Measurements from ENCODE around the gene CYP1A2. TPM values are rescaled to one million over a fixed set of nuclear protein-coding genes. Genes with fewer than 3 reads are reported as not detected.
"Not testable (repeated sequence)": the region's sequence is repeated elsewhere in the genome, so short reads cannot be mapped to it uniquely, and the experiment has no call there.

The CYP1A2 gene
- total RNA-seq, 2 experiments from 2014 or later = not detected

DNA sequence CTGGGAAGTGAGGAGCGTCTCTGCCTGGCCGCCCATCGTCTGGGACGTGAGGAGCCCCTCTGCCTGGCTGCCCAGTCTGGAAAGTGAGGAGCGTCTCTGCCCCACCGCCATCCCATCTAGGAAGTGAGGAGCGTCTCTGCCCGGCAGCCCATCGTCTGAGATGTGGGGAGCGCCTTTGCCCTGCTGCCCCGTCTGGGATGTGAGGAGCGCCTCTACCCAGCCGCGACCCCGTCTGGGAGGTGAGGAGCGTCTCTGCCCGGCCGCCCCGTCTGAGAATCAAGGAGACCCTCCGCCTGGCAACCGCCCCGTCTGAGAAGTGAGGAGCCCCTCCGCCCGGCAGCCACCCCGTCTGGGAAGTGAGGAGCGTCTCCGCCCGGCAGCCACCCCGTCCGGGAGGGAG is 19.9 kb upstream of the CYP1A2 start:
- H3K27ac ChIP-seq (ENCODE audit: low read depth, low read length, poor library complexity, severe bottlenecking); intact Hi-C loops (cut with micrococcal nuclease; ENCODE audit: unreplicated experiment); H3K79me2 ChIP-seq (ENCODE audit: insufficient read depth, low read depth, low read length); H3K9me3 ChIP-seq (ENCODE audit: low read length); H3K4me3 ChIP-seq (ENCODE audit: low read depth, low read length, poor library complexity, severe bottlenecking); H3K4me2 ChIP-seq (ENCODE audit: low read length); POLR2A ChIA-PET; DNase-seq (ENCODE audit: low spot score); H3K4me1 ChIP-seq (ENCODE audit: insufficient read depth, low read length, poor library complexity, severe bottlenecking); H2AFZ ChIP-seq (ENCODE audit: low read length); BruUV-seq (replicated peaks); H3K36me3 ChIP-seq (ENCODE audit: insufficient read depth, low read length); H3K9me2 ChIP-seq (ENCODE audit: insufficient read depth, low read length); H4K20me1 ChIP-seq (ENCODE audit: insufficient read depth, low read length); CTCF ChIA-PET (ENCODE audit: unreplicated experiment): not testable (repeated sequence)

DNA sequence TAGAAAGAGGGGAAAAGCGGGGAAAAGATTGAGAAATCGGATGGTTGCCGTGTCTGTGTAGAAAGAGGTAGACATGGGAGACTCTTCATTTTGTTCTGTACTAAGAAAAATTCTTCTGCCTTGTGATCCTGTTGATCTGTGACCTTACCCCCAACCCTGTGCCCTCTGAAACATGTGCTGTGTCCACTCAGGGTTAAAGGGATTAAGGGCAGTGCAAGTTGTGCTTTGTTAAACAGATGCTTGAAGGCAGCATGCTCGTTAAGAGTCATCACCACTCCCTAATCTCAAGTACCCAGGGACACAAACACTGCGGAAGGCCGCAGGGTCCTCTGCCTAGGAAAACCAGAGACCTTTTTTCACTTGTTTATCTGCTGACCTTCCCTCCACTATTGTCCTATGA is 19.3 kb upstream of the CYP1A2 start:
- H3K79me2 ChIP-seq (ENCODE audit: insufficient read depth, low read depth, low read length); BruUV-seq (replicated peaks); H4K20me1 ChIP-seq (ENCODE audit: insufficient read depth, low read length); H3K27ac ChIP-seq (ENCODE audit: low read depth, low read length, poor library complexity, severe bottlenecking); H3K4me2 ChIP-seq (ENCODE audit: low read length); DNase-seq (ENCODE audit: low spot score); H3K9me3 ChIP-seq (ENCODE audit: low read length); H3K4me1 ChIP-seq (ENCODE audit: insufficient read depth, low read length, poor library complexity, severe bottlenecking); intact Hi-C loops (cut with micrococcal nuclease; ENCODE audit: unreplicated experiment); H3K36me3 ChIP-seq (ENCODE audit: insufficient read depth, low read length); H2AFZ ChIP-seq (ENCODE audit: low read length); H3K9me2 ChIP-seq (ENCODE audit: insufficient read depth, low read length); H3K4me3 ChIP-seq (ENCODE audit: low read depth, low read length, poor library complexity, severe bottlenecking); POLR2A ChIA-PET; CTCF ChIA-PET (ENCODE audit: unreplicated experiment): not testable (repeated sequence)

DNA sequence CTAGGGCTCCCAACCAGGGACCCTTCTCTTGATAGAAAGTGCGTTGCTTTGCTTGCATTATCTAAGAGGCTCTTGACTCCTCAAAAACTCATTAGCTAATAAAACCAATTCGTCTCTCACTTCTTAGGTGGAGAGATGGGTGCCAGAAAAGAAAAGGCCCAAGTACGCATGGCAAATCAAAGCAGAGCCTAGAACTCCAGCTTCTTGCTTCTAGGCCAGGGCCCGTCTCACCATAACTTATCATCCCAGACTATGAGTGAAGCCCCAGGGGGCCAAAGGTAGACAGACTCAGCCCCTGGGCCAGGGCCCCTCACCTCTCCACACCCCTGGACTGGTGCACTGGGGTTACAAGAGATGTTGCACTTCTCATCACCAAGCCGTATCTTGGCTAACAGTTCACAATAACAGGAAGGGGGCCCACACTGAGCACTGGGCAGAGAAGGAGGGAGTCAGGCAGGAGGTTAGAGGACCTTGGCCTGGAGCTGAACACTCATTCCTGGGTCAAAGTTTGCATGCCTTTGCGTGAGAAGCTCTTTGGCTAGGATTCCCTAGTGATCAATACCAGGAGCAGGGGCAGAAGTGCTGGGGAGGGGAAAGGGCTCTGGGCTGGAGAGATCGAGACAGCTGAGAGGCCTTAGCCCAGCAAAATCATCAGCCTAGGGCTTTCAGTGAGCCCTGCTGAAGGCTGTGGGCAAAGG is 17.9 kb upstream of the CYP1A2 start:
- Histone ChIP-seq H3K4me1 (ENCODE audit: insufficient read depth, low read length, poor library complexity, severe bottlenecking) (no peaks in the 10 kb centered on the region), H3K36me3 (ENCODE audit: insufficient read depth, low read length) (no peaks in the 10 kb centered on the region), H3K79me2 (ENCODE audit: insufficient read depth, low read depth, low read length) (no peaks in the 10 kb centered on the region), H2AFZ (ENCODE audit: low read length) (no peak overlapping the region), H3K9me3 (ENCODE audit: low read length) (no peaks in the 10 kb centered on the region), H3K9me2 (ENCODE audit: insufficient read depth, low read length) (no peaks in the 10 kb centered on the region), H3K4me2 (ENCODE audit: low read length) (no peak overlapping the region), H3K27ac (ENCODE audit: low read depth, low read length, poor library complexity, severe bottlenecking) (no peak overlapping the region), H4K20me1 (ENCODE audit: insufficient read depth, low read length) (no peaks in the 10 kb centered on the region; the same call in 1 of the 2 replicates), H3K4me3 (ENCODE audit: low read depth, low read length, poor library complexity, severe bottlenecking) (no peak overlapping the region)
- intact Hi-C loops (cut with micrococcal nuclease; ENCODE audit: unreplicated experiment) = no loop called here
- CTCF ChIA-PET (ENCODE audit: unreplicated experiment) = interaction anchor here (0.5 kb wide), 1 partner anchor 27 kb away, joined by 3 read pairs; no protein-coding TSS in a partner anchor
- no peak for DNase-seq (ENCODE audit: low spot score)
- no TSS peak for BruUV-seq (replicated peaks)
- POLR2A ChIA-PET = no interaction called here
- no peak for TF ChIP-seq EZH2phosphoT487 (IDR thresholded peaks at IDR 0.05; ENCODE audit: borderline replicate concordance, low read depth, low read length)
- TF ChIP-seq, protein P1, sequence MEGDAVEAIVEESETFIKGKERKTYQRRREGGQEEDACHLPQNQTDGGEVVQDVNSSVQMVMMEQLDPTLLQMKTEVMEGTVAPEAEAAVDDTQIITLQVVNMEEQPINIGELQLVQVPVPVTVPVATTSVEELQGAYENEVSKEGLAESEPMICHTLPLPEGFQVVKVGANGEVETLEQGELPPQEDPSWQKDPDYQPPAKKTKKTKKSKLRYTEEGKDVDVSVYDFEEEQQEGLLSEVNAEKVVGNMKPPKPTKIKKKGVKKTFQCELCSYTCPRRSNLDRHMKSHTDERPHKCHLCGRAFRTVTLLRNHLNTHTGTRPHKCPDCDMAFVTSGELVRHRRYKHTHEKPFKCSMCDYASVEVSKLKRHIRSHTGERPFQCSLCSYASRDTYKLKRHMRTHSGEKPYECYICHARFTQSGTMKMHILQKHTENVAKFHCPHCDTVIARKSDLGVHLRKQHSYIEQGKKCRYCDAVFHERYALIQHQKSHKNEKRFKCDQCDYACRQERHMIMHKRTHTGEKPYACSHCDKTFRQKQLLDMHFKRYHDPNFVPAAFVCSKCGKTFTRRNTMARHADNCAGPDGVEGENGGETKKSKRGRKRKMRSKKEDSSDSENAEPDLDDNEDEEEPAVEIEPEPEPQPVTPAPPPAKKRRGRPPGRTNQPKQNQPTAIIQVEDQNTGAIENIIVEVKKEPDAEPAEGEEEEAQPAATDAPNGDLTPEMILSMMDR (conservative IDR thresholded peaks at IDR 0.05; ENCODE audit: low read length) = no peak

DNA sequence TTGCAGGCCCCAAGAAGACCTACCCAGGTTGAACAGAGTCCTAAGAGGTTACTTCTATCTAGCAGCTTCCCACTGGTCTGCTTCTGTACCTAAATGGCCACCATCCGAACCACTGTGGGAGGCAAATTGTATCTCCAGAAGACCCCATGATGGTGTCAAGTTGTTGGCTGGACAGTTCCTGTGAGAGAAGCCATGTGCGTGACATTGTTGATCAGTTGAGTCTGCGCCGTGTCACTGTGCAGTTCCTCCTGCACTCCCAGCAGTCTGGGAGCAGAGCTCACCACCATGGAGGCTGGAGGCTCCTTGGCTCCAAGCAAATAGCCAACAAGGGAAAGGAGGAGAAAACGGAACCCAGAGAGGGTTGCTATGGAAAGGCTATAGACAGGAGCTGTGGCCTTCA is 15.8 kb upstream of the CYP1A2 start:
- TF ChIP-seq, protein P1 (conservative IDR thresholded peaks at IDR 0.05; ENCODE audit: low read length) = no peak
- TF ChIP-seq EZH2phosphoT487 (IDR thresholded peaks at IDR 0.05; ENCODE audit: borderline replicate concordance, low read depth, low read length) = no peak

More for the DNA sequence above, 15.8 kb upstream of the CYP1A2 start:
- Histone ChIP-seq H3K4me1 (ENCODE audit: insufficient read depth, low read length, poor library complexity, severe bottlenecking) (no peaks in the 10 kb centered on the region), H4K20me1 (ENCODE audit: insufficient read depth, low read length) (no peaks in the 10 kb centered on the region; the same call in 1 of the 2 replicates), H3K4me3 (ENCODE audit: low read depth, low read length, poor library complexity, severe bottlenecking) (no peak overlapping the region), H3K4me2 (ENCODE audit: low read length) (no peak overlapping the region), H3K9me3 (ENCODE audit: low read length) (no peaks in the 10 kb centered on the region), H2AFZ (ENCODE audit: low read length) (no peak overlapping the region), H3K9me2 (ENCODE audit: insufficient read depth, low read length) (no peaks in the 10 kb centered on the region), H3K27ac (ENCODE audit: low read depth, low read length, poor library complexity, severe bottlenecking) (no peak overlapping the region), H3K79me2 (ENCODE audit: insufficient read depth, low read depth, low read length) (no peaks in the 10 kb centered on the region), H3K36me3 (ENCODE audit: insufficient read depth, low read length) (no peaks in the 10 kb centered on the region)
- no peak for DNase-seq (ENCODE audit: low spot score)
- intact Hi-C loops (cut with micrococcal nuclease; ENCODE audit: unreplicated experiment) = no loop called here
- CTCF ChIA-PET (ENCODE audit: unreplicated experiment) = no interaction called here
- POLR2A ChIA-PET = no interaction called here
- BruUV-seq (replicated peaks) = no TSS peak

Measured in OCI-LY7 (cell line).